NCI-H2171 treated with DMSO at 0.1 percent for 48 hours (cell line): ENCODE results near the gene TTC23.

ENCODE experiments used
- DNase-seq: peaks from one replicate; lab custom pipeline; 2025; lab: John Stamatoyannopoulos, UW

TTC23 gene

DNA sequence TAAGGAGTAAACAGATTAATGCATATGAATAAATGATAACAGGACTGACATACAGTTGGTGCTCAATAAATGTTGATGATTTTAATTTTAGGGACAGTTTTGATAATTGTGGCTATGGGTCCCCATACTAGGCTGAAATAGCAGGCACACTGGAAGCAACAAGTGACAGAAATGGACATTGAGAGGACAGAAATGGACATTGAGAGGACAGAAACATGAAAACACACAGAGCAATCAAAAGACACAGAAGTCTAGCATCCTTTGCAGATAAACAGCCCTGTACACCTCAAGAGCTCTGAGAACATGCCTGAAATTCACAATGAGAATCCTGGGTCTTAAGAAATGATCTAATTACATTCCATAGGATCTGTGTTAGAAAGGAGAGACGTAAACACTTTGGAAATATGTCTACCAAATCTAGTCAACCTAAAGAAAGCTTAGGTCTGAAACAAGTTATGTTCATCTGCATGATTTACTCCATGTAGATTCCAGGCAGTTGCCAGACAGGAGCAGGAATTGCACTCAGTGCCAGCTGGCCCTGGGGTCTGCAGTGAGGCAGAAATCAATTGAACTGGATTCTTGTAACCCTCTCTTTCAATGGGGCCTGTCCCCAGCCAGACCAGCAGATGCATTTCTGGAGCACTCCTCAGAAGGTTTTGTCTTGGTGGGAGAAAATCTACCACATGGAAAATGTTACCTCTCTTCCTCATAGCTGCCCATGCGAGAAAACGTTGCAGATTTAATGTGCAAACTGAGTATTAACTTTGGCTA is 84.2 kb downstream of the TTC23 start:
- DNase-seq, result no peak

DNA sequence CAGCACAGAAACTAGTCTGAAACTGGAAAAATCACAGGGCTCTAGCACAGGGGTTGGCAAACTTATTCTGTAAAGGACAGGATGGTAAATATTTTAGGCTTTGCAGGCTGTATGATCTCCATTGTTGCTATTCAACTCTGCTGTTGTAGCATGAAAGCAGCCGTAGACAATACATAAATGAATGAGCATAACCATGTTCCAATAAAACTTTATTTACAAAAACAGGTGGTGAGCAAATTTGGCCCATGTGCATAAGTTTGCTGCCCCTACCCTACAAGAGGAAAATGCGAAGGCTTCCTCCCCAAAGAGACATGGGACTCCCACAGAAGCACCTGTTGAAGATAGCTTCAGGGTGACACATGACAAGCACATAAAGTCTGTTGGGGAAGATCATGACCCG is 85.3 kb downstream of the TTC23 start:
- no peak for DNase-seq

DNA sequence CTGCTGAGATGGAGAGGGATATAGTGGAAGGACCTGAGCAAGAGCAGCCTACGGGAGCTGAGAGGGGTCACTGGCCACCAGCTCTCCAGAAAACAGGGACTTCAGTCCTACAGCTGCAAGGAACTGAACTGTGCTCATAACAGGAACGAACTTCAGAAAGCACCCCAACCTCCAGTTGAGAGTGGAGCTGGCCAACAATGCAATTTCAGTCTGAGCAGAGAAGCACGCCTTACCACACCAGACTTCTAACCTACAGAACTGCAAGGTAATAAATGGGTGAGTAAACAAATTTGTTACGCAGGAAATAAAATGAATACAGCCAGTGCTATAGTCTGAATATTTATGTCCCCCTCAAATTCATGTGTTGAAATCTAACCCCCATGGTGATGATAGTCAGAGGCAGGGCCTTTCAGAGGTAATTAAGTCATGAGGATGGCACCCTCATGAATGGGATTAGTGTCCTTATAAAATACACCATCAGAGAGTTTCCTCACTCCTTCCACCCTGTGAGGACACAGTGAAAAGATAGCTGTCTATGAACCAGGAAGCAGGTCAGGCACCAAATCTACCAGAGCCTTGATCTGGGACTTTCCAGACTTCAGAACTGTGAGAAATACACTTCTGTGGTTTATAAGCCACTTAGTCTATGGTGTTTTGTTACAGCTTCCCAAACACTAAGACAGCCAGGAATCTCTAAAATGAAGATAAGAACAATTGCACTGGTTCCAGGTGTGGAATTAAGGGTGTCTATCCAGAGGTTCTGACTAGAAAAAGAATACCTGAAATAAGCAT is 85.9 kb downstream of the TTC23 start:
- DNase-seq, result no peak

DNA sequence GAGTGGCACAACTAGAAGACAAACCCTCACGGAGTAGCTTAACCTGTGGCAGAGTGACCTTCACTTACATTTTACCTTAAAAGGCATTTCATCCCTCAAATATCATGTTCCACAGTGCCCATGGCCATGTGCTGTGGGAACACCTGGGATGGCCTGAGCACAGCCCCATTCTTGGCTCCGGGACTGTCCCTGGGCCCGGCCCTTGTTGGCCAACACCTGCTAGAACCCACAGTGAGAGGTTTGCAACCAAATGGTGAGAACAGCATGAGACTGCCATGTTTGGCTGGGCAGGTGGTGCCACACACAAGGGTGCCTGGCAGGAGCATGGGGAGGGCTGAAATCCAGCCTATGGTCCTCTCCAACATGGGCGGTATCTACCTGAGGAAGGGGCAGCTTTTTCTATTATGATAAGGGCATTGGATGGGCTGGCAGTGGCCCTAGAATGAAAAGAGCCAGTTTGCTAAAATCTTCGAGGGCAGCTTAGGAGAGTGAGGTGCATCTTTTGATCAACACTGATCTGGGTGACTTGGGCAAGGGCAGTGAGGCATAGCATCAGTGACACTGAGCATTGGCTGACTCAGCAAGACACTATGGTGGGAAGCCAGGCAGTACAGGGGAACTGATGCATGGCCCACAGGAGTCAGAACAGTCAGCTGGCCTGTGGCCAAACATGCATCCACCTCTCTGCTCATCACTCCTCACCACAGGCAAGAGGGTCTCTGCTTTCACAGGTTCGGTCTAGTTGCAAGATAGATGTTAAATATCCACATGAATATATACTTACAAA is 90.6 kb downstream of the TTC23 start:
- no peak for DNase-seq

DNA sequence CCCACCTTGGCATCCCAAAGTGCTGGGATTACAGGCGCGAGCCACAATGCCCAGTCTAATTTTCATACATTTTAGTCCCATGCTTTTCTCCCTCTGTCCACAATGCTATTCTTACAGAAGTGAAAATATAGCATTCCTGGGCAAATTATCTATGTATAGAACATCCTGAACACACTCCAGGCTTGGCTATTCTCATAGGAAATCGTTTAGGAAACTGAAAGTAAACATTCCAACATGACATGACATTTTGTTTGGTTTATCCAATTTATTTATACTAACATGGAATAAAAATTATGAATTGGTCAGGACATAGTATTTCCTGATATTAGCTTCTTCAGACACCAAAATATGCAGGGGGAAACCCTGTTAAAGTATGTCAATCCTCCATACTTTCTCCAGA is 91.9 kb downstream of the TTC23 start:
- DNase-seq, result no peak

DNA sequence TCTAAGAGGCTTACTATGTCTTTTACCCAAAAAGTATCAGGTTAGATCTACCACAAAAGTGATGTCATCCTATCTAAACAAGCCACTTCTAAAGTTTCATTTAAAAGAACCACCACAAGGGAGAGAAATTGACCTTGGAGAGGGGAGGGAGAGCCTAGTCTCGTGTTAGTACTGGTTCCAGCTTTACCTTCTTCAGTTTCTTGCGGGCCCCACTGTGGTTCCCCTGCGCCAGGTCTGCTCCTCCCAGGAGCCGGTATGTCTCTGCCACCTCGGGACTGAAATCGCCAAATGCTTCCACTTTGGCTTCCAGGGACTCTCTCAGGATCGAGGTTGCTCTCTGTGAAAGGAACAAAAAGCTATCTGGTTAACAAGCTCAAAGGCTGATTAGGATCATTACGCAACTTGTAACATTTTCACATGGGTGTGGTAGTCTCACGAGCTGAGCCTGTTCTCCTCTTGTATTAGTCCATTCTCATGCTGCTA is 93.4 kb downstream of the TTC23 start:
- DNase-seq, result no peak

DNA sequence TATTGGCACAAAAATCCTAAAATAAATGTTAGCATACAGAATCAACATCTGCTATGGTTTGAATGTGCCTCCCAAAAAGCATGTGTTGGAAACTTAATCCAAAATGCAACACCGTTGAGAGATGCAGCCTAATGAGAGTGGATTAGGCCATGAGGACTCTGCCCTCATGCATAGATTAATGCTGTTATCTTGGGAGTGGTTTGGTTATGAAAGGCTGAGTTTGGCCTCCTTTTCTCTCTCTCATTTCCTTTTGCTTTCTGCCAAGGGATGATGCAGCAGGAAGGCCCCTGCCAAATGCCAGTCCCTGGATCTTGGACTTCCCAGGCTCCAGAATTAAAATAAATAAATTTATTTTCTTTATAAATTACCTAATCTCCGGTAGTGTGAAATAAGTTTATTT is 95.1 kb downstream of the TTC23 start:
- no peak for DNase-seq

DNA sequence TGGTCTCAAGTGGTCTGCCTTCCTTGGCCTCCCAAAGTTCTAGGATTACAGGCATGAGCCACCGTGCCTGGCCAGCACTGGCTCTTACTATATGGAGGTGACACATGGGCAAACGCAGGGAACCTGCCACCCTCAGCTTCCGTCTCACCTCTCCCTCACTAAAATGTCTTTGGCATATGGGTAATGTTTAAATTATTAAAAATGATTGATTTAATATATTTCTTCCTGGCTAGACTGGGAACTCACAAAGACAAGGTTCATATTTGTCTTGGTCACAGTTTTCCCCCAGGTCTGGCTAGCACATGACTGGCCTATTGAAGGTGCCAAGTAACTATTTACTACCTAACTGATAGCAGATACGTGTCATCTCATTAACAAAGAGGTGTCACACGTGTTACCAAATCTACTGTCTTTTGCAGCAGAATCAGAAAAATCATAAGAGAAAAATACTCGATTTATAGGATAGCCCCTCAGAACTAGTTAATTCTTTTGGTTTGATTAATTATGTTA is 96.3 kb downstream of the TTC23 start:
- DNase-seq, result no peak

DNA sequence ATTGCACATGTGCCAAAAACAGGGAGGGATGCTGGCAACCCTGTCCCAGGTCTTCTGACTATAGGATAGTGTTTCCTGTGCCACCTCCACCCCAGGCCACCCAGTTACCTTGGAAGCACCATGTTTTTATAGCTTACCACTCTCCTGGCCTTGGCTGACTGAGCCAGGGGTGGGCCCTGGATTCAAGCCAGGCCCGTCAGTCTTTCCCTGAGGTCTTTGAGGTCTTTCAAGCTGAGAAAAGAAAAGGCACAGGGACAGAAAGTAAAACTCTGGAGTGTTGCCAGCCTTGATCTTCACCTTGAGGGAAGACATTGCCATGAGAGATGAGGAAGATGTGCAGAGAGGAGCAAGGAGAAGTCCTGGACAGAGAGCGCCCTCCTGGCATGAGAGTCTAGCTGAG is 98.2 kb downstream of the TTC23 start:
- no peak for DNase-seq

DNA sequence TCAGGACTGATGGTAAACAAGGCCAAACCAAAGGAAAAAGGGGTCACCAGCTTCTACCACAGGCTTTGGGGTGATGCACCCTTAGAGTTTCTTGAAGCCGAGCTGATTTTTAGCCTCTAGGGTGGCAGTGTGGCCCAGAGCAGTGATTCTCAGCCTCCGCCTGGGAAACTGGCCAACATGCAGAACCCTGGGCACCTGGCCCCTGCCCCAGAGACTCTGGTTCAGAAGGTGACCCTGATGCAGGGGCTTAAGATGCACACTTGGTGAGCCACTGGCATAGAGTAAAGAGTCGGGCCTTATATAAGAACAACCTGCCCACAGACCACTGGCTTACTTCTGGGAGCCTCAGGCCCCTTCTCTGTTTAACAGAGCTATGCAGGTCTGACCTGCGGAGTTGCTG is 100.0 kb downstream of the TTC23 start:
- DNase-seq, result no peak

DNA sequence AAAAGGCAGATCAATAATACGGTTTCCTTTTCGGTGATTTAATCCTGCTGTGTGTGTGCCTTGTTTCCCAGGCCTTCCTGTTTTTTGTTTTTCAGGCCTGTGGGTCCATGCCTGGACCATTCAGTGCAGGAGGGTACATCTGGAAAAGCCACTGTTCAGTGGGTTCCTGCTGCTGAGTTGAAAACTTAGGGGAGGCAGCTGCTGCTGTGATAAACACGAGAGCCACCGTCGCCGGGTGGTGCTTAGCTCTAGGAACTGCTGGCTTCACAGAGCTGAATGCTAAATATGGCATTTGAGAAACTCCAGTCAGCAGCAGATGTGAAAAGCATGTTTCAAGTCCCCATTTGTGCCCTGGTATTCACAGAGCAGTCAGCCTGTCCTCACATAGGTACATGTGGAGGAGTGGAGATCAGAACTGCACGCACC is 100.5 kb downstream of the TTC23 start:
- DNase-seq, result no peak

DNA sequence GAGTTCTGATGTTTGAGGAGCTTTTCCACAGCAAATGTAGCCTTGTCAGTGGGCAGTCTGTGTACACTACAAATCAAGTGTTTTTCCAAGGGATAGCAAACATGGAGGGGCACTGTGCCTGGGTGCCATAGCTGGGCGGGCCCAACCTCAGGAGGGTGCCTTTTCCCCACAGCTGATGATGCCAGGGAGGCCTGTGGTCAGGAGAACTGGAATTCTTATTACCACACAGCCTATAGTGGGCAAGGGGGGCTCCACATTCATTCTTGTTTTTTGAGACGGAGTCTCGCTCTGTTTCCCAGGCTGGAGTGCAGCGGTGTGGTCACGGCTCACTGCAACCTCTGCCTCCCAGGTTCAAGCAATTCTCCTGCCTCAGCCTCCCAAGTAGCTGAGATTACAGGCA is 102.7 kb downstream of the TTC23 start:
- no peak for DNase-seq

DNA sequence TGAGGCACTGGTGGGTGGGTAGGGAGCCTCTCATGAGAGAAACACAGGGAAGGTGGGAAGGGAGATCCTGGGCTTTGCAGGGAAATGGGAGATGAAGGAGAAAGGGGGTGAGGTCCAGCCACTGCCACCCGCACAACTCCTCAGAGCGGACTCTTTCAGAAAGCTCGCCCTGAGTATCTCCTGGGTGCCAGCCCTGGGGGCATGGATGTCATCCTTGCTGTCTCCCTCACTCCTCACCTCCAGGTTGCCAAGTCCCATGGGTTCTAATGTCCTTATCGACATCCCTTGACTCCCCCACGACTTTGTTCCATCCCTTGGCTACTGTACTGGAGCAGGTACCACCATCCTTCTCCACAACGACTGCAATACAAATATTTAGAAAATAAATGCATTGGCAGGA is 103.6 kb downstream of the TTC23 start:
- DNase-seq, result no peak

DNA sequence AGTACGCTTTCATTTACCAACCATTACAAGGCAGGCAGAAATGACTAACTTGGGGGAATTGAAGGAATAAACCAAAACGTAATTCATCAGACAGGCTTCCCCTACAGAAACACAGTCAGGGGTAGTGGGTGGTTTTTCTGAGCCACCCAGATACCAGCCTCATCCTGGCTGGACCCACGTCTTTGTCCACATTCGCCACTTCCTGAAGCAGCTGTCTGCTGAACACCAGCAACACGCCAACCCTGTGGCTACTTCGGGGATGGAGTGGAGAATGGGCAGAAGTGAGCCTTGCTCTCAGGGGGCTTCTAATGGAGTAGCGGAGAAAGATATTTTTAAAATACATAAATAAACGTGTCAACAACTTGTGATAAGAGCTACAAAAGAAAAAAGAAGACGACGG is 104.4 kb downstream of the TTC23 start:
- DNase-seq, result no peak

DNA sequence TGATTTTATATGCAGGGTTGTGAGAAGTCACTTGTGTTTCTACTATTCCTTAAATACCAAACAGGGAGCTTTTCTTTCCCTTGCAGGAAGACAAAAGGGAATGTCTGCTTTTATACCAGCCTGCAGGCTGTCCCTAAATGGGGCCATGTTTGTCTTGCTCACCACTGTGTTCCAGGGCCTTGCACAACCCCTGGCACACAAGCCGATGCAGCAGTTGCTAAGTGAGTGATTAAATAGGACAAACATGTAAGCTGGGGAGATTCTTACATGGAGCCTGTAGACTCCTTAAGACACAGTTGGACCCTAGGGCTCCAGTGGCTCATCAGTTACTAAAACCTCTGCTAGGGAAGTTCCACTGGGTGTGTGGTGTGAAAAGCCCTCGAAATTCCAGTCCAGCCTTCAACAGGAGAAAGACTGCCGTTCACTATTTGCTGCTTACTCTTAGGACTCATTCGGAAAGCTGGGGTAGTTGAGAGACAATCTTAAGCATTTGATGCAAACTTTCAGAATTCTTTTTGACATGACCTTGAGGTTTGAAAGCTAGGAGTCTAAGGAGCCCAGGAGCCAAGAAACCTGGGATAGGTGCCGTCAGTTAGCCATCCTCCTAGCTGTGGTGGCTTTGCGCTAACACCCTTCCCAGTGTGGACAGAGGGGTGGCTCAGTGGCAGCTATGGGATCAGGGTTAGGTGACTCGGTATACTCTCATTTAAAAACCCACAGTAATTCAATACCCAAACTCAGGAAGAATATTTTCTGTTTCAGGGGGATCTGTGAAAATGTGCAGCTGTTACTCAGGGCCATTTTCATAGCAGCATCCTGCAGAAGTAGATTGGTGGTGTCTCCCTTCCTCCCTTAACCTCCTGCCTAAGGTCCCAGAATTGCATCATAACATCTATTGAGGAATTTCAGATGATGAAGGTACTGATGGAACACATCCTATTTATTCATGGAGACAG is 105.4 kb downstream of the TTC23 start:
- no peak for DNase-seq

DNA sequence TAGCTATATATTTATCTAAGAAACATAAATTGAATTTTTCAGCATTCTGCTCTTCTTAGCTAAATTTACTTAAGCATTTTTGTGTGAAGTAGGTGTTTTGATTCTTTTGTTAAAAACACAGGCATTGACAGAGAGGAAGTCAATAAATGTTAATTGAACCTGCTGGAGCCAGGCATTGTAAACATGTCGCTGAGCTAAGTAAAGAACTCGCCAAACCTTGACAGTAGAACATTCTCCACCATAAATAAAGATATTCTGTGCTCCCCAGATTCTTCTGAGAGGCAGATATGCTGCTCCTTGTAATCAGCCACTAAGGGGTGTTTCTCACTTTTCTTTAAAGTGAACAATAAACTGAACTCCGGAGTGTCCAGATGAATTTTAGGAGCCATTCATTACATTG is 106.1 kb downstream of the TTC23 start:
- DNase-seq, result no peak

DNA sequence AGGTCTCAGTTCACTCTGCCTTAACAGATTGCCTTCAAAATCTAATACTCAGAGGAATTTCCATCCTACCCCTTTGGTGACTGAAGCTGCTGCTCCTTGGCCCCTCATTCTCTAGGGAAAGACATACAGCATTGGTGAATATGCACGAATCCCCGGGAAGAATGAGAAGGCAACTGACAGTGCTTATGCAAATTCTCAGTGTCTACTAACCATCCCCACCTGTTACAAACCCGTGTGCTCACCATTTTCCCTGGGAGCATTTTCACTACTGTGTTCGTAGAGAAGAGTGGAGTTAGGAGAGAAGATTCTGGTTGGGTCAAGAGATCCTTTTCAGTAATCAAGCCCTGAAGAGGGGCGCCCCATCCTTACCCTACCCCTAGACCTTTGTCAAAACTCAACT is 106.8 kb downstream of the TTC23 start:
- no peak for DNase-seq

DNA sequence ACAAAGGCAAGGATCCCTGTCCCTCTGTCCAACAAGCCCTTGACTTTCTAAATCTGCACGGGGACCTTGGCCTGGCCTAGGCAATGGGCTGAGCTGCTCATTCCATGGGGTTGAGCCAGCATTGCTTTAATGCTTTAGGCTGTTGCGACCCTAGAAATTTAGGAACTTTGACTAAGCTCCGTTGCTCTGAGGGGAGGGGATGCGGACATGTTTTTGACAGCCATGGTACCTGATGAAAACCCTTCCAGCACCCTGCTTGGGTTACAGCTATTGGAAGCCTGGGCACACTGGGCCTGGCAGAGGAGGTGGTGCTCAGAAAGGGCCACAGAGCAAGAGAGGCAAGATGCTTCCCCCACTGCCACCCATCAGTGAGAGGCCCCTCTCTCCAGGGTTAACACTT is 107.4 kb downstream of the TTC23 start:
- DNase-seq, result no peak

DNA sequence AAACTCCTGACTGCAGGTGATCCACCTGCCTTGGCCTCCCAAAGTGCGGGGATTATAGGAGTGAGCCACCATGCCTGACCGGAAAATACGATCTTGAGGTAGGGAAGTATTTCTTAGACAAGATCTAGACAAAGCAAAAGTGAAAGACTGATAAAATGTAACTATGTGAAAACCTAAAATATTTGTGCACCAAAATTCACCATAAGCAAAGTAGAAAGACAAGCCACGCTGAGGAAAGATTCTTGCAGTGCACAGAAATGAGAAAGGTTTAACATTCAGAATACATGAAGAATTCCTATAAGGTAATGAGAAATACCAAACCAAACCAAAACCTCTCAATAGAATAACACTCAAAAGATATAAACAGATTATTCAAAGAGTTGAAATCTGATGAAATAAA is 108.8 kb downstream of the TTC23 start:
- DNase-seq, result no peak

DNA sequence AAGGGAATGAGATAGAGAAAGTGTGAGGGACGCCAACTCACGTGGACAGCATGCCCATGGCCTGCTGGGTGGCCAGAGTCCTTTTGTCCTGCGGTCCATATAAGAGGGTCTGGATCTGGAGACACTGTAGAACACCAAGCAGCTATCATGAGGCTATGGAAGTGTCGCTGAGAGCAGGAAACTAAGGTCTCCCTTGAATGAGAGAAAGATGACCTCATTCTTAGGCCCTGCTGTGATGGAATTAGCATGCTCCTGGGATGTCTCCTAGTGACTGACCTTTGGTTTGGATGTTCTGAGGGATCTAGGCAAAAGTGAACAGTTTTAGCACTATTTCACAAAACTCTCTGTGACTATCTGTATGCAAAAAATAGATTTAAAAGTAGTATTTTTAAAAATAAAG is 110.1 kb downstream of the TTC23 start:
- DNase-seq, result no peak

DNA sequence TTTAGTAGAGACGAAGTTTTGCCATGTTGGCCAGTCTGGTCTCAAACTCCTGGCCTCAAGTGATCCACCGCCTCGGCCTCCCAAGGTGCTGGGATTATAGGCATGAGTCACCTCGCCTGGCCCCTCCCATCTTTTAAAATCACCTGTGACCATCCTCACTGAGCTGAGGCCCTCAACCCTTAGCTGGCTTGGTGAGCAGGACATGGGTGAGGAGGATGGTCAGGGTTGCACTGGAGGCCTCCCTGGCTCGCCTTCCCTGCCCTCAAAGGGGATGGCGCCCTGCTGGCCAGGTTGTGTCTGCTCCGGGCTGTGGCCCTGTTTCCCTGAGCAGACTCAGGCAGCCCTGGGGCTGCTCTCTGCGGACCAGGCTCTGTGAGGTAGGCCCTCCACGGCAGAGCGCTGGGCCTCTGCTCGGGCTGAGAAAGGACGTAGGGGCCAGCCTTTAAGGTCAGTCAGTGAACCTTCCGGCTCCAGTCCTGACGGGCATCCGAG is 110.8 kb downstream of the TTC23 start:
- no peak for DNase-seq
